Caco-2 (cell line): Measurements from ENCODE around the gene AMN1. TPM values are rescaled to one million over a fixed set of nuclear protein-coding genes. Genes with fewer than 3 reads are reported as not detected.
"Not testable (repeated sequence)": the region's sequence is repeated elsewhere in the genome, so short reads cannot be mapped to it uniquely, and the experiment has no call there.

Experiments
- BruUV-seq: library from RNA; stranded (reverse); fragments of 400-500 nt; replicated peaks from 2 replicates; lab custom pipeline; 2021; lab: Mats Ljungman, UMichigan
- CTCF ChIA-PET: fragments of 300-600 bp; sonication (Branson Sonifier 250); formaldehyde crosslinking; loops from one replicate; lab custom pipeline; 2022; ENCODE audit warnings: antibody characterized with exemption; lab: Charles Lee
- POLR2A ChIA-PET: fragments of 300-600 bp; sonication (Branson Sonifier 250); formaldehyde crosslinking; loops from one replicate; lab custom pipeline; 2022; ENCODE audit warnings: antibody characterized with exemption; lab: Charles Lee
- DNase-seq, 2 experiments: peaks; one replicate each; pipeline versions ENCODE4 v3.0.0 to v3.0.0-alpha.2; 2020 to 2022
- H3K27me3 ChIP-seq: replicated peaks from 2 replicates; pipeline ENCODE4 v1.6.0; 2011; ENCODE audit warnings: low read length; ENCODE audit not compliant: control insufficient read depth, insufficient read depth
- H3K36me3 ChIP-seq: 2 replicates; pipeline ENCODE4 v1.5.1; 2011; ENCODE audit warnings: low read length; ENCODE audit not compliant: control insufficient read depth, insufficient read depth
- H3K4me1 ChIP-seq: fragments of 250-450 bp; sonication (Bioruptor Pico); 2 replicates; pipeline ENCODE4 v1.5.1; 2020; ENCODE audit warnings: mild to moderate bottlenecking
- H3K4me3 ChIP-seq: 2 replicates; pipeline ENCODE4 v1.5.1; 2011; ENCODE audit warnings: low read depth, mild to moderate bottlenecking, control low read depth, low read length
- H3K9me3 ChIP-seq: fragments of 250-450 bp; sonication (Bioruptor Pico); 2 replicates; pipeline ENCODE4 v1.5.1; 2020; ENCODE audit warnings: mild to moderate bottlenecking, moderate library complexity
- H3K27ac Mint-ChIP-seq: one replicate; pipeline ENCODE4 v1.8.0; 2022; ENCODE audit warnings: mixed read lengths; ENCODE audit not compliant: unreplicated experiment
- H3K27me3 Mint-ChIP-seq: one replicate; pipeline ENCODE4 v1.8.0; 2022; ENCODE audit warnings: mixed read lengths; ENCODE audit not compliant: insufficient read depth, unreplicated experiment
- H3K36me3 Mint-ChIP-seq: one replicate; pipeline ENCODE4 v1.8.0; 2022; ENCODE audit warnings: mild to moderate bottlenecking, mixed read lengths; ENCODE audit not compliant: insufficient read depth, unreplicated experiment
- H3K4me1 Mint-ChIP-seq: one replicate; pipeline ENCODE4 v1.8.0; 2022; ENCODE audit warnings: low read depth, mixed read lengths; ENCODE audit not compliant: unreplicated experiment
- H3K4me3 Mint-ChIP-seq: one replicate; pipeline ENCODE4 v1.8.0; 2022; ENCODE audit warnings: mild to moderate bottlenecking, moderate library complexity, mixed read lengths; ENCODE audit not compliant: unreplicated experiment
- H3K9me3 Mint-ChIP-seq: one replicate; pipeline ENCODE4 v1.8.0; 2022; ENCODE audit warnings: mixed read lengths; ENCODE audit not compliant: unreplicated experiment
- CTCF ChIP-seq, 2 experiments: fragments of 200-600 bp in 1 of 2; IDR thresholded peaks; 1 replicate in 1 of 2; 2 replicates in 1 of 2; pipeline versions ENCODE4 v1.5.1 to v1.8.0; 2011 to 2022; ENCODE audit warnings: antibody characterized with exemption in 1 of 2, control low read depth in 1 of 2, inconsistent platforms in 1 of 2, low read depth in 1 of 2, low read length in 1 of 2, mild to moderate bottlenecking in 1 of 2, moderate library complexity in 1 of 2; ENCODE audit not compliant: insufficient read depth in 1 of 2, severe bottlenecking in 1 of 2, unreplicated experiment in 1 of 2
- intact Hi-C: fragments of 100-400 bp; cut with micrococcal nuclease; formaldehyde crosslinking; loops from one replicate; pipeline ENCODE4 v1.10.0; 2022; ENCODE audit not compliant: unreplicated experiment
- total RNA-seq: library from RNA; stranded (reverse); gene quantifications from 2 replicates; pipeline ENCODE4 v1.2.3, GENCODE V29; 2022

The AMN1 gene
- total RNA-seq, 1 experiment from 2014 or later, result 6.2 TPM

GRCh38 chr12:31737345-31737744, 8.5 kb upstream of the AMN1 start:
- H3K4me3 Mint-ChIP-seq, result no peak overlapping the region
- no peak overlapping the region for H3K4me3 ChIP-seq
- POLR2A ChIA-PET, result no interaction called here
- peaks cover 8% of the 10 kb centered on the region for H3K36me3 Mint-ChIP-seq
- peaks cover 11% of the 10 kb centered on the region for H3K9me3 ChIP-seq
- no peaks in the 10 kb centered on the region for H3K27me3 ChIP-seq
- no TSS peak for BruUV-seq
- CTCF ChIA-PET, result no interaction called here
- H3K9me3 Mint-ChIP-seq, result peaks cover 30% of the 10 kb centered on the region
- H3K36me3 ChIP-seq, result no peaks in the 10 kb centered on the region
- no peak overlapping the region for H3K27ac Mint-ChIP-seq
- peaks cover 8% of the 10 kb centered on the region for H3K4me1 Mint-ChIP-seq
- H3K27me3 Mint-ChIP-seq, result no peaks in the 10 kb centered on the region
- no peak for DNase-seq
- no peak for TF ChIP-seq CTCF (IDR thresholded peaks at IDR 0.05; ENCODE audit: insufficient read depth in 1 of 2, low read depth in 1 of 2, low read length in 1 of 2, severe bottlenecking in 1 of 2, unreplicated experiment in 1 of 2)
- intact Hi-C loops, result no loop called here
- H3K4me1 ChIP-seq, result peaks cover 16% of the 10 kb centered on the region

- Mint-ChIP-seq H3K4me1 (peaks cover 8% of the 10 kb centered on the region), H3K9me3 (peaks cover 23% of the 10 kb centered on the region), H3K27me3 (no peaks in the 10 kb centered on the region), H3K4me3 (no peak overlapping the region), H3K36me3 (peaks cover 14% of the 10 kb centered on the region), H3K27ac (no peak overlapping the region)
- no TSS peak for BruUV-seq
- peaks cover 19% of the 10 kb centered on the region for H3K9me3 ChIP-seq
- H3K27me3 ChIP-seq, result no peaks in the 10 kb centered on the region
- no peak for TF ChIP-seq CTCF (IDR thresholded peaks at IDR 0.05; ENCODE audit: insufficient read depth in 1 of 2, low read depth in 1 of 2, low read length in 1 of 2, severe bottlenecking in 1 of 2, unreplicated experiment in 1 of 2)
- intact Hi-C loops, result no loop called here
- ChIA-PET CTCF (interaction anchor here (0.6 kb wide), 1 partner anchor 462 kb away, joined by 3 read pairs; no protein-coding TSS in a partner anchor), POLR2A (no interaction called here)
- H3K4me3 ChIP-seq, result no peak overlapping the region
- peaks cover 24% of the 10 kb centered on the region for H3K4me1 ChIP-seq
- DNase-seq, result no peak
- no peaks in the 10 kb centered on the region for H3K36me3 ChIP-seq
Measured at GRCh38 chr12:31736472-31736871, 7.7 kb upstream of the AMN1 start.

- H3K4me3 Mint-ChIP-seq, H3K27me3 ChIP-seq, DNase-seq, BruUV-seq, H3K4me3 ChIP-seq, CTCF ChIA-PET, H3K36me3 ChIP-seq, H3K27me3 Mint-ChIP-seq: not testable (repeated sequence)
- intact Hi-C loops, result loop anchor here (1.0 kb wide), 2 partner anchors 16 to 225 kb away; no protein-coding TSS in a partner anchor
- POLR2A ChIA-PET, result interaction anchor here (0.6 kb wide), 1 partner anchor 75 kb away, joined by 4 read pairs; no protein-coding TSS in a partner anchor
- peak overlapping the region; percentile 87 for H3K27ac Mint-ChIP-seq
- H3K9me3 ChIP-seq, result peaks cover 35% of the 10 kb centered on the region
- H3K4me1 Mint-ChIP-seq, result peaks cover 17% of the 10 kb centered on the region
- H3K4me1 ChIP-seq, result peaks cover 35% of the 10 kb centered on the region
- H3K9me3 Mint-ChIP-seq, result peaks cover 41% of the 10 kb centered on the region
- peaks cover 38% of the 10 kb centered on the region for H3K36me3 Mint-ChIP-seq
Measured at GRCh38 chr12:31733549-31734432, 5.0 kb upstream of the AMN1 start.
